Stimulated activated CD4-positive, alpha-beta T cell treated with anti-CD3 and anti-CD28 coated beads, Interleukin-15, amount 100 ng/mL, for 1 hour (primary cell): Measurements from ENCODE around the gene BICC1.
"Not testable (repeated sequence)": the region's sequence is repeated elsewhere in the genome, so short reads cannot be mapped to it uniquely, and the experiment has no call there.

Experiments
- DNase-seq, 2 donors: peaks; one replicate each; pipeline ENCODE4 v3.0.0-alpha.2; 2020; ENCODE audit warnings: low read depth in 1 of 2, low spot score in 1 of 2

The BICC1 gene

DNA sequence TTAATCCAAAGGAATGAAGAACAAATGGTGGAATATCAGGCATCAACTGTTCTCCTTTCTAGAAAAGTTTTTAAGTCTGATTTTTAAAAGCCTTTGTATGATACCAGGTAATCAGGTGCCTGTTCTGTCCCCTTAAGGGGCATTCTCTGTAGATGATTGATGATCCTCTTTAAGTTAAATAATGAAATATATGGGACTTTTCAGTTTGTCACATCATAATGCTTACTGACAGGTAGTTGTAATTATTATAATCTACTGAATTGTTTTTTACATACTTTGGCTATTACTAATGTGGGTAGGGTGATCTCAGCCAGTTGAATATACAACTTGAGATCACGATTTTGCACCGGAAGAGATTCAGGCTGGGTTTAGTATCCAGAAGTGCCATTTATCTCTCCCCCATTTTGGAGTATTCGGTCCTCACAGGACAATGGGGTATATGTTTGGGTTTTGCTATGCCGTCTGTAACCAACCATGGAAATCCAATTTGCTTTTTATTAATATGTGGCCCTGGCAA lies 330.2 kb downstream of the BICC1 start:
- no peak for DNase-seq

GRCh38 chr10:58843760-58844159 lies 331.1 kb downstream of the BICC1 start:
- no peak for DNase-seq

- DNase-seq, result no peak
These were observed 332.0 kb downstream of the BICC1 start for GRCh38 chr10:58844680-58845079.

DNA sequence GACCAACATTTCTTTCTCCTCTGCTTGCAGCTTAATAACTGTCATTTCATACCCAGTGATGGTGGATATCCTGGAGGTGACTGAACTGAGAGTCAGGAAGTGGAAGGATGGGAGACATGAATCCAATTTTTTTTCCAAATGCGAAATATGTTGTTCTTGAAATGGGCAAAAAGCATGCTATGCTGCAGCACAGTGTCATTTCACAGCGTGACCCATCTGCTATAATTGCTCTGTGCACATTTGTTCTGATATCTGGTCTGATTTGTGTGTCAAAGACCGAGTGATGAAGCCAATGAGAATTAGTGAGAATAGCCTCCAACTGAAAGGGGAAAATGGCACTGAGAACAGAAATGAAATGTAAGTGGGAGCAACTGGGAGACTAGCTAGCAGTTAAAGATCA lies 334.2 kb downstream of the BICC1 start:
- no peak for DNase-seq

- no peak for DNase-seq
These were observed 338.9 kb downstream of the BICC1 start for GRCh38 chr10:58851606-58852005.

- DNase-seq, result no peak
These were observed 341.0 kb downstream of the BICC1 start for GRCh38 chr10:58853668-58854067.

DNA sequence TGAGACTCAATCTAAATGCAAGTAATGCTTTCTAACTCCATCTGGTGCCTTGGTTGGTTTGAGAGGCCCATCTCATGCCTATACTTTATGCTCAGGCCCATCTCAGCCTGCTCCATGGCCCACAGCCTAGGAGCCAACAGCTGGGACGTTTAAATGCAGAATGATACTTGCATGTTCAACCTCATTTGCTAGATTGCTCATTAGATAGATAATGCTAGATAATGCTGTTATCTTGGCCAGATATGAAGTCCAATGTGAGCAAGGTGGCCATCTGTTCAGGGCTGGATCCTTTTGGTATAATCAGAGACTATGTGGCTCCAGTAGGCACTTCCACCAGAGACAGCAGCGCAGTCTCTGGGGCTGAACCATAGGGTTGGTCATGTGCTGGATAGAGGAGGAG lies 342.1 kb downstream of the BICC1 start:
- DNase-seq, result no peak

- DNase-seq, result no peak
These were observed 344.0 kb downstream of the BICC1 start for GRCh38 chr10:58856508-58857240.

DNA sequence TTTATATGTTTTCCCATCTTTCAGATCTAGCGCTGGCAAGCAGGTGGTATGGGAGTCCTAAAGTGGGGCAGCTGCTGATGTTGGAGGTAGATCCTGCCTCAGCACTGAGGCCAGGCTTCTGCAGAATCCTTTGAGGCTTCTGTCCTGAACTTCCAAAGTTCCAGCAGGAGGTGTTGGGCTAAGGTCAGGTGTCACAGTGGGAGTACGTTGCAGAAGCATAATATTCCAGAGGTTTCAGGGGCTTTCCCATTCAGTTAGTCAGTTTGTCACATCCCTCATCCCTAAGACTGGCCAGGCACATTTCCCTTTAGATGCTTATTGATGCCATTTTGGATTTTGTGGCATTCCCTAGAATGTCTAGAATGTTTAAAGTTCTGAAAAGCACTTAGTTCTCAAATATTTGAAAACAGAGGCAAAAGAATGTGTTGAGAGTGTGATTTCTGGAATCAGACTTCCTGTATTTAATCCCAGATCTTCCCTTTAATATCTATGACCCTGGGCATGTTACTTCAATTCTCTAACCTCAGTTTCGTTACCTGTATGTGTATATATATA lies 344.7 kb downstream of the BICC1 start:
- DNase-seq, result no peak

DNA sequence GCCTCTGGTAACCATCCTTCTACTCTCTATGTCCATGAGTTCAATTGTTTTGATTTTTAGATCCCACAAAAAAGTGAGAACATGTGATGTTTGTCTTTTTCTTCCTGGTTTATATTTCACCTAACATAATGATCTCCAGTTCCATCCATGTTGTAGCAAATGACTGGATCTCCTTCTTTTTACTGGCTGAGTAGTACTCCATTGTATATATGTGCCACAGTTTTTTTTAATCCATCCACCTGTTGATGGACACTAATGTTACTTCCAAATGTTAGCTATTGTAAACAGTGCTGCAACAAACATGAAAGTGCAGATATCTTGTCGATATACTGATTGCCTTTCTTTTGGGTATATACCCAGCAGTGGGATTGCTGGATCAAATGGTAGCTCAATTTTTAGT lies 345.5 kb downstream of the BICC1 start:
- not testable (repeated sequence) for DNase-seq

DNA sequence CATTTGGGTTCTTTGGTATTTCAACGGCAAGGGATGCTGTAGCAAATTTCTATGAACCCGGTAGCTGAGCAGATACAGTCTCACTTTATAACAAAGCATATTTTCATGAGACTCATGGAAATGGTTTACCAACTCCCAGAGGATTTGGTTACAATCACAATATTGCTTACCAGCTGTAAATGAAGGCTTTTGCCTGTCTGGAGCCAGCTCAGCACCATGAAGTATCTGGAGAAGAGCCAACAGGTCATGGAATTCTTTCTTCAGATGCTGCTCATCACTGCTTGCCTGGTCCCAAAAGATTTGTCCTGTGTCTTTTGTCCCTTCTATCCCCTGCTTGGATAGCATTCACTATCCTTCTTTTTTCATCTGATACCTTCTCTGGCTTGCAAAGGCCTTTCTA lies 346.9 kb downstream of the BICC1 start:
- DNase-seq, result no peak

DNA sequence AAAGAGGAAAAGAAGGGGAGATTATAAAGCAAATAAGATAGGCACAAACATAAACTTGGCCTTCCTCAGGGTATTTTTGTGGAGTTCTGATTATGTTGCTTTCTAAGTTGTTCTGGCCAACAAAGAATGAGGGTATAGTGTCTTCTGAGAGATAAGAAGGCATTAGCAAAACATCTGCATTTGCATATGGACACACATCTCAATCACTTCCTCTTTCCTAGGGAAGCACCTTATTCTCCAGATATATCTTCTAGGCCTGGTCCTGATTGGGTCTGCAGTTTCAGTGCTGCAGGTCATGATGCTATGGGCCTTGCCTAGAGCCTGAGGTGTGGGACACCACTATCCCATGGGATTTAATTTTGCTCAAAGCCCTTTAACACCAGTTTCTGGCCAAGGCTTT lies 355.0 kb downstream of the BICC1 start:
- no peak for DNase-seq

DNA sequence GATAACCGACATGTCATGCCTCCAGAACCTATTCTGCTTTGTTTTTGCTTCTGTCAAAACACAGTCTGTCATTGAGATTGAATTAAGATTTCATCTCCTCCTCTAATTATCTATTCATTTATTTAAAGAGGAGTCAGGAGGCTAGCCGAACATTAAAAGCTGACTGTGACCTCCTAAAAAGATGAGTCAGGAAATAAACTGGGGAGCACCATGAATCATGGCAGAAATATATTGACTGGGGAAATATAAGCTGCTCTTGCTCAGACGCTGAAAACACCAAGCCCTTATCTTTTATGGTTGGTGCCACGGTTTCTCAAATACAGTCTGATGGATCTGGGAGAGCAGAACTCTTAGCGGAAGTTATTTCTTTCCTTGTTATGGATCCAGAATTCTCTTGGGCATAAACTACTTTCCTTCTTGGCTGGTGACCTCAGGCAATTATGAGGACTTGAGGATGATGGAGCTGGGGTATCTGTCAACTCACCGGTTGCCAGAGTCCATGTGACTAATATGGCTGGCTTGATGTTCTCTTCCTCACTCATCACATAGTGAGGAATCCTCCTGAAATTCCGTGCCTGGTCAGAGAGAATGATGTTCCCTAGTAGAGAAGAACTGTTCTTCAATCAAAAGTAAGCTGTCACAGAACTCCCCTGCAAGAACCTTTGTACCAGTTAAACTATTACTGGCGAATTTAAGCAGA lies 356.2 kb downstream of the BICC1 start:
- no peak for DNase-seq

DNA sequence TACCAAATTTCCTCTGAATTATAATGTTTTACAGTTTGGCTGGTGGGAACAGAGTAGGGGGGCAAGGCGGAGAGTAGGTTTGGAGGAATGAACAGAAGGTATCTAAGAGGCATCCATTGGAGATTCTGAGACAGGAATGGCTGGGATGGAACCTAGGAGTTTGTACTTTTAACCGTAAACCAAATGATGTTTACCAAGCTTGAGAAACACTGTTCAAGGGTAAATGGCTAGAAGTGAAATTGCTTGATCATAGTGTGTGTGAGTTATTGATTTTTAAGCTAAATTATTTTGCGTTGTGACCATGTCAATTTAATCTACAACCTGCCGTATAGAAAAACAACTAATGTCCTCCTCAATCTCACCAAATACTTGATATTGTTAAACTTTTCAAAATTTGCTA lies 357.4 kb downstream of the BICC1 start:
- no peak for DNase-seq

DNA sequence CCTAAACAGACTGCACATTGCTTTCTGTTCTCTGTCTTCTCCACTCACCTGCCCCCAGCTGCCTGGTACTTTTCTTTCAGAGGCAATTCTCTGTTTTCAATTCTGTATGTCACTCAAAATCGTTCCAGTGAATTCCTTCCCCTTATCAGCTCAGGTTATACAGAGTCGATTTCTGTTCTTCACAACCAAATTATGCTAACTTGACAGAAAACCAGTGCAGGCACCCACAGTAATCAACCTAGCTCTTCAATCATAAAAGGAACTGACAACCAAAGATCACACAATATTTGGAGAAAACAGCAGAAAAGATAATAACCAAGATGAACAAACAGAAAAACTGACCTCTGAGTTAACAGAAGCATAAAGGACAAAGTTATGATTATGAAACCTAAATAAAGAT lies 360.5 kb downstream of the BICC1 start:
- DNase-seq, result no peak
